ENCODE results near the gene PLD4.

Gene PLD4

DNA sequence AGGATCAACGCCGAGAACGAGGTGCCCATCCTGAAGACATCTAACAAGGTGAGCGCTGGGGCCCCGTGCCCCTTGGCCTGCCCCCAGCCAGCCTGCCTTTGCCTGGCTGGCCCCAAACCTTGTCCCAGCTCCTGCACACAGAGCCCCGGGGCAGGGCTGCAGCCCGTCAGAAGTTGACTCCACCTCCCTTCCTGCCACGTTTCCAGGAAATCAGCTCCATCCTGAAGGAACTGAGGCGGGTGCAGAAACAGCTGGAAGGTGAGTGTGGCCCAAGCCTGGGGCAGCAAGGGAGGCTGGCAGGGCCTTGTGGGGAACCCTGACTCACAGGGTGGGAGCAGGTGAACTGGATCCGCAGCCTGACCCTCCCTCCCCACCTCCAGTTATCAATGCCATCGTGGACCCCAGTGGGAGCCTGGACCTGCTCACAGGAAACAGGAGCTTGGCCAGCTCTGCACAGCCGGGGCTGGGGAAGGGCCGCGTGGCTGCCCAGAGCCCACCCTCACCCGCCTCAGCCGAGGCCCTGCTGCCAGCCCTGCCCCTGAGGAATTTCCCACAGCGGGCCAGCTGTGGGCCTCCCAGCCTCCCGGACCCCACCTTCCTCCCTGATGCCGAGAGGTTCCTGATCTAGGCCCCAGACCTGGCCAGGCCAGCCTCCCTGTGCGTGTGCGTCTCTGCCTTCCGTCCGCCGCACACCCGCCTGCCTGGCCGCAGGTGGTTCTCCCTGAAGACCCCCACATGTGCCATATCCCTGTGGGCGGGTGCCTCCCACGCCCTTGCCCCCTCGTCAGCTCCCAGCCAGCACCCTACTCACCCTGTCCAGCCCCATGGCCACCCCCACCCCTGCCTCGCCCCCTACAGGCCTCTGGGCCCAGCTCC is 30.1 kb upstream of the PLD4 start:
- TF ChIP-seq, protein P1, sequence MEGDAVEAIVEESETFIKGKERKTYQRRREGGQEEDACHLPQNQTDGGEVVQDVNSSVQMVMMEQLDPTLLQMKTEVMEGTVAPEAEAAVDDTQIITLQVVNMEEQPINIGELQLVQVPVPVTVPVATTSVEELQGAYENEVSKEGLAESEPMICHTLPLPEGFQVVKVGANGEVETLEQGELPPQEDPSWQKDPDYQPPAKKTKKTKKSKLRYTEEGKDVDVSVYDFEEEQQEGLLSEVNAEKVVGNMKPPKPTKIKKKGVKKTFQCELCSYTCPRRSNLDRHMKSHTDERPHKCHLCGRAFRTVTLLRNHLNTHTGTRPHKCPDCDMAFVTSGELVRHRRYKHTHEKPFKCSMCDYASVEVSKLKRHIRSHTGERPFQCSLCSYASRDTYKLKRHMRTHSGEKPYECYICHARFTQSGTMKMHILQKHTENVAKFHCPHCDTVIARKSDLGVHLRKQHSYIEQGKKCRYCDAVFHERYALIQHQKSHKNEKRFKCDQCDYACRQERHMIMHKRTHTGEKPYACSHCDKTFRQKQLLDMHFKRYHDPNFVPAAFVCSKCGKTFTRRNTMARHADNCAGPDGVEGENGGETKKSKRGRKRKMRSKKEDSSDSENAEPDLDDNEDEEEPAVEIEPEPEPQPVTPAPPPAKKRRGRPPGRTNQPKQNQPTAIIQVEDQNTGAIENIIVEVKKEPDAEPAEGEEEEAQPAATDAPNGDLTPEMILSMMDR (conservative IDR thresholded peaks at IDR 0.05), result no peak
- H3K27ac ChIP-seq, result no peak overlapping the region

DNA sequence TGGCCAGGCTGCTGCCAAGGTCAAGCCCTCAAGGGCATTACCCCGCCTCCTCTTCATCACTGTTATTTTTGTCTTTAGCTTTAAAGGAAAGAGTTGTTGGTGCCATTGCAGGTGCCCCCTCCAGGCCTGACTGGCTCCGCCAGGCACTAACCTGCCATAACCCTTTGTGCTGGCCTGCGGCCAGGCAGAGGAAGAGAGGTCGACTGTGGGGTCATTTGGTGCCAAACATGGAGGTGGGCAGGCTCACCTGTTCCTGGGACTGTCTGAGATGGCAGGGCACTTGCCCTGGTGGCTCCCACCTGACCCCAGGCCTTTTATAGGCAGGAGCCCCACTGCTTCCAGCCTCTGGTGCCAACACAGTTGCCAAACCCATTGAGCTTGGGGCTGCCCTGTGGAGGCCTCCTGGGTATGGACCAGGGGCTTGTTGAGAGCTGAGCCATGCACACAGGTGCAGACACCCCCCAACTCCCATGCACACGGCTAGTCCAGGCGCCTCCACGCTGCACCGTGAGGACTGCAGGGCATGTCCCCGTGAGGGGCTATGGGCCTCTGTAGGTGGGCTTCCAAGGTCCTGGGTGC is 29.4 kb upstream of the PLD4 start:
- TF ChIP-seq, protein P1 (conservative IDR thresholded peaks at IDR 0.05), result no peak
- no peak overlapping the region for H3K27ac ChIP-seq

DNA sequence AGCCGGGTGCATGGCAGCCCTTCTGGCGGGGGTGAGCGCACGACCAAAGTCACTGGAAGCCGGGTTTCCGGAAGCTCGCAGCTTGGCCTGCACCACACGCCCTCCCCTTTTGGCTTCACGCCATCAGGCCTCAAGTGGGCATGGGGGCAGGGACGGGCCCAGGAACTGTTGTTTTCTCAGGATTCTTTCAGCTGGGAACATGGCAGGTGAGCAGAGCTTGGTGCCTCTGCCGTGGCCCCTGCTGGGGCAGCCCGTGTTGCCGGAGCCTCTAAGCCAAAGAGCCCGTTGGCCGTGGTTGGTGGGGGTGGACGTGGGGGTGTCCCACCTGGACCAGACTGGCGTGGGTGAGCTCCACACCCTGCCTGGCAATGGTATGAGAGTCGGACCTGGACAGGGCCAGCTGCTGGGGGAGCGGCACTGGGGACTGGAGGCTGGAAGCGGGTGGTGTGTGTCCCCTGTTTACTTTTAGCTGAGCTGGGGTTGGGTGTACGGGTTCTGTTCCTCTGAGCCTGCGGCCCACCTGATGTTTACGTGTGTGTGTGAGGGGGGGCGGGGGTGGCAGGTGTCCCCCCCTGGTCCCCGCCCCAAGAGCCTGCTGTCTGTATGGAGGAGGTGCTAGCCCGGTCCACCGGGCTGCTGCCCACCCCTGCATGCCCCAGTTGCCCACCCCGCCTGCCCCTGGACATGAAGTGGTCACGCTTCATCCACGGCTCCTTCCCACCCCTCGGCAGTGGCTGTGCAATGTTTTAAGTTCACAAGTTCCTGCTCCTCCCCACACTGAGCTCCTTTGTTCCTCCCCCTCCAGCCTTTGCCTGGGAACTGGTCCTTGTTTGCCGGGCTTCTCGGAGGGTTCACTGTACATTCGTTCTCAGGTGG is 28.7 kb upstream of the PLD4 start:
- TF ChIP-seq, protein P1 (conservative IDR thresholded peaks at IDR 0.05), result no peak
- H3K27ac ChIP-seq, result no peak overlapping the region

DNA sequence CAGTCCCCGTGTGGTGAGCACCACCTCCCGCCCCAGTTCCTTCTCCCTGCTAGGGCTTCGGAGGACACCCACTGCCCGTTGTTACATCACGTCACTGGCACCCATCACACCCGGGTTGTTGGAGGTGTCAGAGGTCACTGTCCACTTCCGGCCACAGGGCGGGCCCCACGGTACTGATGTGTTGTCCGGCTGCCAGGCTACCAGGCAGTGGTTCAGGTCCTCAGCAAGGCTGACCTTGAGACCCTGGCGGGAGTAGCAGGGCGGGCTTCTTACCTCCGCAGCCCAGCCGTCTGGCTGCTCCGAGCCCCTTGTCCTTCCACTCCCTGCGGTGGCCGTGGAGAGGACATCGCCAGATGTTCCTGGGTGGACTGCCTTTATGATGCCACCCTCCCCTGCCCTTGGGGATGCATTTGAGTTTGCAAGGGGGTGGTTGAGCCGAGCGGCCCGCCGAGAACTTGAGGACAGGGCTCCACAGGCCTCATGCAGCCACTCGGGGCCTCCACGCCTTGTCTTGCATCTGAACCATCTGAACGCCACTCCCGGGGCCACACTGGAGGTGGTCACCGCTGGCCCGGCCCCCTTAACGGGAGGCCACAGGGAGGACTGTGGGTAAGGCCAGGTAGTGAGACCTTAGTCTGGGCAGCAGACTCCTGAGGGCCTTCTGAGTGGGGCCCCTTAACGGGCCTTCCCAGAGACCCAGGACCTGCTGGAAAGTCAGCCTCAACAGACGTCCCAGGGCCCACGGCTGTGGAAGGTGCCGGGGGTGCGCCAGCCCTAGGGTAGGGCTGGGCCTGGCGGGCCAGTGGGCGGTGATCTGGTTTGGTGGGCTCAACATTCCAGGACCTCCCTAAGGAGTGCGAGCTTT is 27.1 kb upstream of the PLD4 start:
- H3K27ac ChIP-seq, result no peak overlapping the region
- TF ChIP-seq, protein P1 (conservative IDR thresholded peaks at IDR 0.05), result no peak

DNA sequence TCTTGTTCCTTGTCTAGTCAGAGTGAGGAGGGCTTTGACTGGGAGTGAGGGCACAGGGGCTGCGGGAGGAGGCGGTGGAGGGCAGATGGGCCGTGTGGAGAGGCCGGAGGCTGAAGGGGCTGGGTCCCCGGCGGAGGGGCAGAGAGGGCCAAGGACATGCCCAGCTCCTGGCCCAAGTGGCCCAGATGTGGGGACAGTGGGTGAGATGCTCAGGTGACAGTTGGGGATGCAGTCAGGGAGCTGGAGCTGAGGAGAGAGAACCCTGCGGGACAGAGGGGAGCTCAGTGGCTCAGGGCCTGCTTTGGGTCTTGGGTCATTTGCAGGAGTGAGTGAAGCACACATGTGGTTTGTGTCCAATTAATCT is 26.5 kb upstream of the PLD4 start:
- H3K27ac ChIP-seq, result no peak overlapping the region
- TF ChIP-seq, protein P1 (conservative IDR thresholded peaks at IDR 0.05), result no peak

DNA sequence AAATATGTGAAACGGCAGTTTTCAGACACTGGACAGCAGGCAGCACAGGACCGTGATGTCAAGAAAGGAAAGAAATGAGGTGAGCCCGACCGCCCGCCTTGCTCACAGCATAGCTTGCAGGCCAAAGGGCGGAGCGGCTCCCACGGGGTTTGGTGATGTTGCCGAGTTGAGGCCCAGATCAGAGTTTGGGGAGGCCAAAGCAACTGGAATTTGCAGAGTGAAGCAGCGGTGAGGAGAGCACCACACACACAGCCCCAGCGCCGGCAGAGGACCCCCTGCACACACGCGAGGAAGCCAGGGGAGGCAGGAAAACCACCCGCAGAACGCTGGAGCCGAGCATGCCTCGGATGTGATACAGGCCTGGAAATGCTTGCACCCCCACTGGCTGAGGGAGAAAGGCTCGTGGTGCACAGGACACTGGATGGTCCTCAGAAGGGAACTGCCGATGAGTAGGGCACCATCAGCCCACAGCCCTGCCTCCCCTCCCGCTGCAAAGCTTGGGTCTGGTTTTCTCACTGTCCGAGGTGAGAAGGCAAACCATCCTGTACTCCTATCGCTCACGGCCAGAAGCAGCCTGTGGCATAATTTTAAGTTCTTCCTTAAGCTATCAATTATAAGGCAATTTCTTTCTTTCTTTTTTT is 25.7 kb upstream of the PLD4 start:
- no peak overlapping the region for H3K27ac ChIP-seq
- TF ChIP-seq, protein P1 (conservative IDR thresholded peaks at IDR 0.05), result no peak

Data from VCaP (cell line).